ENCODE results near the gene DYNLRB1. TPM values are rescaled to one million over a fixed set of nuclear protein-coding genes. Genes with fewer than 3 reads are reported as not detected.

Gene DYNLRB1
- total RNA-seq, 1 donor from 2014 or later = 161 TPM

- H3K27ac ChIP-seq = no peak overlapping the region
- H3K4me3 ChIP-seq = no peak overlapping the region
- TF ChIP-seq CTCF (IDR thresholded peaks at IDR 0.05) = no peak
- DNase-seq = no peak
- no peak for ATAC-seq
- H3K9me3 ChIP-seq = no peaks in the 10 kb centered on the region
- peaks cover 56% of the 10 kb centered on the region for H3K36me3 ChIP-seq
- no peaks in the 10 kb centered on the region for H3K27me3 ChIP-seq (ENCODE audit: low read depth)
- intact Hi-C loops (cut with DNase I) = no loop called here
- H3K4me1 ChIP-seq = peaks cover 12% of the 10 kb centered on the region
Measured at GRCh38 chr20:34582911-34583310, 66.7 kb downstream of the DYNLRB1 start.

- H3K4me3 ChIP-seq = no peak overlapping the region
- peaks cover 8% of the 10 kb centered on the region for H3K4me1 ChIP-seq
- intact Hi-C loops (cut with DNase I) = no loop called here
- no peak for DNase-seq
- H3K9me3 ChIP-seq = no peaks in the 10 kb centered on the region
- no peak overlapping the region for H3K27ac ChIP-seq
- ATAC-seq = no peak
- TF ChIP-seq CTCF (IDR thresholded peaks at IDR 0.05) = no peak
- no peaks in the 10 kb centered on the region for H3K27me3 ChIP-seq (ENCODE audit: low read depth)
- peaks cover 62% of the 10 kb centered on the region for H3K36me3 ChIP-seq
Measured at GRCh38 chr20:34583544-34583943, 67.3 kb downstream of the DYNLRB1 start.

GRCh38 chr20:34585019-34585418 lies 68.8 kb downstream of the DYNLRB1 start:
- H3K4me1 ChIP-seq = peaks cover 8% of the 10 kb centered on the region
- no peak for DNase-seq
- intact Hi-C loops (cut with DNase I) = no loop called here
- no peak overlapping the region for H3K4me3 ChIP-seq
- no peak for TF ChIP-seq CTCF (IDR thresholded peaks at IDR 0.05)
- no peaks in the 10 kb centered on the region for H3K27me3 ChIP-seq (ENCODE audit: low read depth)
- no peak for ATAC-seq
- H3K9me3 ChIP-seq = no peaks in the 10 kb centered on the region
- H3K27ac ChIP-seq = no peak overlapping the region
- peaks cover 56% of the 10 kb centered on the region for H3K36me3 ChIP-seq

GRCh38 chr20:34586488-34587163 lies 70.4 kb downstream of the DYNLRB1 start:
- DNase-seq (no peak), ATAC-seq (no peak)
- intact Hi-C loops (cut with DNase I) = no loop called here
- no peak for TF ChIP-seq CTCF (IDR thresholded peaks at IDR 0.05)
- peaks cover 53% of the 10 kb centered on the region for H3K36me3 ChIP-seq
- H3K9me3 ChIP-seq = no peaks in the 10 kb centered on the region
- H3K4me1 ChIP-seq = peaks cover 7% of the 10 kb centered on the region
- H3K27ac ChIP-seq = no peak overlapping the region
- H3K27me3 ChIP-seq (ENCODE audit: low read depth) = no peaks in the 10 kb centered on the region
- no peak overlapping the region for H3K4me3 ChIP-seq

Other genes starting within 250 kb of the DYNLRB1 start
- gene AHCY, start 213.1 kb upstream of the DYNLRB1 start, total RNA-seq = 63.8 TPM
- gene ITCH, start 153.1 kb upstream of the DYNLRB1 start, total RNA-seq = 57.5 TPM
- 51.6 TPM for gene MAP1LC3A, start 42.3 kb downstream of the DYNLRB1 start, total RNA-seq
- 13.8 TPM for gene PIGU, start 160.7 kb downstream of the DYNLRB1 start, total RNA-seq
- 13.6 TPM for gene TP53INP2, start 187.9 kb downstream of the DYNLRB1 start, total RNA-seq